Cerebellar cortex (tissue), 1 donor: ENCODE measurements around the gene TRAM2.

ENCODE experiments used
- DNase-seq: peaks from one replicate; pipeline ENCODE4 v3.0.0-alpha.2; 2015; ENCODE audit warnings: low spot score

TRAM2 gene

GRCh38 chr6:52568320-52568719, 8.5 kb downstream of the TRAM2 start:
- DNase-seq = no peak

- DNase-seq = no peak
These were observed 10.0 kb downstream of the TRAM2 start for GRCh38 chr6:52566853-52567279.

GRCh38 chr6:52566201-52566600, 10.7 kb downstream of the TRAM2 start:
- DNase-seq = no peak

GRCh38 chr6:52564856-52565255, 12.0 kb downstream of the TRAM2 start:
- no peak for DNase-seq

GRCh38 chr6:52562911-52563310, 13.9 kb downstream of the TRAM2 start:
- no peak for DNase-seq

- DNase-seq = no peak
These were observed 16.4 kb downstream of the TRAM2 start for GRCh38 chr6:52560462-52560861.

GRCh38 chr6:52558266-52559000, 18.4 kb downstream of the TRAM2 start:
- DNase-seq = no peak

GRCh38 chr6:52557389-52558265, 19.2 kb downstream of the TRAM2 start:
- DNase-seq = no peak

- DNase-seq = no peak
These were observed 21.2 kb downstream of the TRAM2 start for GRCh38 chr6:52555518-52556233.

GRCh38 chr6:52554684-52555280, 22.1 kb downstream of the TRAM2 start:
- no peak for DNase-seq

- DNase-seq = no peak
These were observed 23.1 kb downstream of the TRAM2 start for GRCh38 chr6:52553719-52554118.

- no peak for DNase-seq
These were observed 23.7 kb downstream of the TRAM2 start for GRCh38 chr6:52553158-52553557.

- no peak for DNase-seq
These were observed 24.6 kb downstream of the TRAM2 start for GRCh38 chr6:52552278-52552643.

GRCh38 chr6:52551483-52552277, 25.2 kb downstream of the TRAM2 start:
- peak; percentile 67 for DNase-seq

- DNase-seq = no peak
These were observed 26.0 kb downstream of the TRAM2 start for GRCh38 chr6:52550870-52551269.

- DNase-seq = no peak
These were observed 26.8 kb downstream of the TRAM2 start for GRCh38 chr6:52550014-52550575.

- no peak for DNase-seq
These were observed 27.4 kb downstream of the TRAM2 start for GRCh38 chr6:52549428-52549827.

- no peak for DNase-seq
These were observed 27.9 kb downstream of the TRAM2 start for GRCh38 chr6:52548999-52549398.

- DNase-seq = no peak
These were observed 28.5 kb downstream of the TRAM2 start for GRCh38 chr6:52548353-52548713.

- no peak for DNase-seq
These were observed 29.1 kb downstream of the TRAM2 start for GRCh38 chr6:52547647-52548352.

- no peak for DNase-seq
These were observed 30.2 kb downstream of the TRAM2 start for GRCh38 chr6:52546678-52547077.
